ENCODE measurements around the gene CADM2.

DNA sequence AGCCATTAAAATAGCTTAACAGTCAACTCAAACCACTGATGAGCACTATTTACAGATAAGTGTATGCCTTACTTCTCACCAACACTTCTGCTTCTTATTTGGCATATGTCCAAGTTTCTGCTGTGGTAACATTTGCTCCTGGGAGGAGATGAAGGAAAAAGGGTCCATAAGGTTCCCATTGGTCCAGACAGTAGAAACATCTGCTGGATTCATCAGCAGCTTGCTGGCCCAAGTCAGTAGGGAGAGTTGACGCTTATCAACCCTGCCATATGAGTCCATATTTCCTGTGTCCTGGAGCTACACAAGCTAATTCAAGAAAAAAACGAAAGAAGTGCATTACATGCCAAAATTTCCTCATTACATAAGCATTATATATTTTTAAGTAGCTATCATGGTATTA lies 824.5 kb downstream of the CADM2 start:
- TF ChIP-seq, protein P1, sequence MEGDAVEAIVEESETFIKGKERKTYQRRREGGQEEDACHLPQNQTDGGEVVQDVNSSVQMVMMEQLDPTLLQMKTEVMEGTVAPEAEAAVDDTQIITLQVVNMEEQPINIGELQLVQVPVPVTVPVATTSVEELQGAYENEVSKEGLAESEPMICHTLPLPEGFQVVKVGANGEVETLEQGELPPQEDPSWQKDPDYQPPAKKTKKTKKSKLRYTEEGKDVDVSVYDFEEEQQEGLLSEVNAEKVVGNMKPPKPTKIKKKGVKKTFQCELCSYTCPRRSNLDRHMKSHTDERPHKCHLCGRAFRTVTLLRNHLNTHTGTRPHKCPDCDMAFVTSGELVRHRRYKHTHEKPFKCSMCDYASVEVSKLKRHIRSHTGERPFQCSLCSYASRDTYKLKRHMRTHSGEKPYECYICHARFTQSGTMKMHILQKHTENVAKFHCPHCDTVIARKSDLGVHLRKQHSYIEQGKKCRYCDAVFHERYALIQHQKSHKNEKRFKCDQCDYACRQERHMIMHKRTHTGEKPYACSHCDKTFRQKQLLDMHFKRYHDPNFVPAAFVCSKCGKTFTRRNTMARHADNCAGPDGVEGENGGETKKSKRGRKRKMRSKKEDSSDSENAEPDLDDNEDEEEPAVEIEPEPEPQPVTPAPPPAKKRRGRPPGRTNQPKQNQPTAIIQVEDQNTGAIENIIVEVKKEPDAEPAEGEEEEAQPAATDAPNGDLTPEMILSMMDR (IDR thresholded peaks at IDR 0.05): no peak
- no peak for TF ChIP-seq POLR2A (IDR thresholded peaks at IDR 0.05)

All from prostate gland (tissue), 2 donors.